H1 (cell line): ENCODE results near the gene RABEP2. TPM values are rescaled to one million over a fixed set of nuclear protein-coding genes. Genes with fewer than 3 reads are reported as not detected.
A peak's percentile ranks its signal among the peaks of the same experiment; 100 is the strongest.

Source experiments
- CTCF ChIA-PET: fragments of 300-600 bp; sonication (Branson Sonifier 250); formaldehyde crosslinking; loops from one replicate; lab custom pipeline; 2021; ENCODE audit not compliant: partially characterized antibody; lab: Charles Lee
- POLR2A ChIA-PET: fragments of 300-600 bp; sonication (Branson Sonifier 250); formaldehyde crosslinking; loops from one replicate; lab custom pipeline; 2021; ENCODE audit warnings: inconsistent platforms; ENCODE audit not compliant: partially characterized antibody; lab: Charles Lee
- DNase-seq, 2 experiments: peaks; one replicate each; pipeline versions ENCODE4 v3.0.0 to v3.0.0-alpha.2; 2010 to 2022; ENCODE audit warnings: low spot score in 2 of 2, low read depth in 1 of 2, mixed read lengths in 1 of 2
- FAIRE-seq: peaks from 2 replicates; lab custom pipeline; 2011; peaks lifted over from hg19 to GRCh38; lab: Jason Lieb, UNC
- H2AFZ ChIP-seq: 2 replicates; pipeline ENCODE4 v1.8.1; 2012; ENCODE audit warnings: low read length, inconsistent platforms
- H2AK5ac ChIP-seq: 2 replicates; pipeline ENCODE4 v1.6.1; 2013; ENCODE audit warnings: low read depth, low read length
- H2BK120ac ChIP-seq: replicated peaks from 2 replicates; pipeline ENCODE3; 2013; ENCODE audit warnings: low read depth, low read length, inconsistent platforms
- H2BK12ac ChIP-seq: 2 replicates; pipeline ENCODE4 v1.6.1; 2013; ENCODE audit warnings: low read depth, low read length
- H2BK15ac ChIP-seq: 2 replicates; pipeline ENCODE4 v1.6.1; 2013; ENCODE audit warnings: low read length
- H2BK20ac ChIP-seq: 2 replicates; pipeline ENCODE4 v1.6.1; 2013; ENCODE audit warnings: low read length
- H2BK5ac ChIP-seq: 2 replicates; pipeline ENCODE4 v1.6.1; 2013; ENCODE audit warnings: low read depth, low read length
- H3K14ac ChIP-seq: 2 replicates; pipeline ENCODE4 v1.6.1; 2013; ENCODE audit warnings: inconsistent platforms; ENCODE audit not compliant: insufficient read length
- H3K18ac ChIP-seq: 2 replicates; pipeline ENCODE4 v1.6.1; 2013; ENCODE audit warnings: low read length; ENCODE audit errors: extremely low read depth
- H3K23ac ChIP-seq: 2 replicates; pipeline ENCODE4 v1.6.1; 2013; ENCODE audit warnings: inconsistent platforms; ENCODE audit not compliant: insufficient read length
- H3K23me2 ChIP-seq: 2 replicates; pipeline ENCODE4 v1.6.1; 2013; ENCODE audit warnings: low read depth, low read length
- H3K27ac ChIP-seq: 2 replicates; pipeline ENCODE4 v1.6.1; 2011; ENCODE audit warnings: low read depth, low read length, inconsistent platforms
- H3K27me3 ChIP-seq, 4 experiments: replicated peaks in 1 of 4; 1 replicate in 1 of 4; 2 replicates in 3 of 4; pipeline versions ENCODE4 v1.6.1 to v1.8.1; 2011 to 2013; ENCODE audit warnings: low read length in 3 of 4, mild to moderate bottlenecking in 3 of 4, inconsistent platforms in 2 of 4, mixed read lengths in 2 of 4, moderate library complexity in 1 of 4; ENCODE audit not compliant: control insufficient read depth in 3 of 4, insufficient read depth in 3 of 4; ENCODE audit errors: extremely low read depth in 1 of 4
- H3K36me3 ChIP-seq, 4 experiments: 2 replicates each; pipeline versions ENCODE4 v1.6.1 to v1.8.1; 2011 to 2013; ENCODE audit warnings: mild to moderate bottlenecking in 4 of 4, low read length in 3 of 4, moderate library complexity in 2 of 4, control low read depth in 1 of 4, inconsistent platforms in 1 of 4; ENCODE audit not compliant: insufficient read depth in 4 of 4, control insufficient read depth in 2 of 4
- H3K4ac ChIP-seq: replicated peaks from 2 replicates; pipeline ENCODE3; 2013; ENCODE audit warnings: low read length, low read depth, mixed read lengths, inconsistent platforms; ENCODE audit not compliant: insufficient read length
- H3K4me1 ChIP-seq, 4 experiments: replicated peaks in 1 of 4; 1 replicate in 1 of 4; 2 replicates in 3 of 4; pipeline versions ENCODE4 v1.6.1 to v1.8.1; 2011 to 2013; ENCODE audit warnings: low read length in 3 of 4, inconsistent platforms in 2 of 4, mixed read lengths in 1 of 4; ENCODE audit not compliant: insufficient read depth in 4 of 4, control insufficient read depth in 3 of 4
- H3K4me2 ChIP-seq, 2 experiments: 2 replicates each; pipeline versions ENCODE4 v1.6.1 to v1.8.1; 2011 to 2013; ENCODE audit warnings: low read depth in 2 of 2, low read length in 2 of 2, control low read depth in 1 of 2, inconsistent platforms in 1 of 2, mild to moderate bottlenecking in 1 of 2; ENCODE audit not compliant: insufficient read depth in 1 of 2
- H3K4me3 ChIP-seq, 4 experiments: fragments of 200-600, 300-600 bp in 1 of 4; sonication (generic), shearing (Covaris generic), sonication (Bioruptor Twin) in 1 of 4; 2 replicates each; pipeline versions ENCODE4 v1.5.1 to v1.8.1; 2011 to 2016; ENCODE audit warnings: low read length in 4 of 4, low read depth in 3 of 4, control low read depth in 2 of 4, inconsistent platforms in 2 of 4, mild to moderate bottlenecking in 2 of 4, mixed read lengths in 1 of 4, moderate library complexity in 1 of 4; ENCODE audit not compliant: insufficient read depth in 2 of 4; ENCODE audit errors: extremely low read depth in 1 of 4
- H3K56ac ChIP-seq: replicated peaks from 2 replicates; pipeline ENCODE3; 2013; ENCODE audit warnings: low read depth, mild to moderate bottlenecking, mixed read lengths, low read length, inconsistent platforms; ENCODE audit not compliant: insufficient read length
- H3K79me1 ChIP-seq: 2 replicates; pipeline ENCODE4 v1.6.1; 2013; ENCODE audit warnings: low read depth, low read length, control low read depth
- H3K79me2 ChIP-seq, 2 experiments: 2 replicates each; pipeline versions ENCODE4 v1.6.1 to v1.8.1; 2012 to 2013; ENCODE audit warnings: low read length in 2 of 2, mild to moderate bottlenecking in 2 of 2, inconsistent platforms in 1 of 2; ENCODE audit not compliant: insufficient read depth in 2 of 2, control insufficient read depth in 1 of 2
- H3K9ac ChIP-seq, 4 experiments: replicated peaks in 1 of 4; 1 replicate in 1 of 4; 2 replicates in 3 of 4; pipeline versions ENCODE4 v1.6.1 to v1.8.1; 2011 to 2013; ENCODE audit warnings: low read depth in 3 of 4, low read length in 3 of 4, control low read depth in 2 of 4, mild to moderate bottlenecking in 2 of 4, moderate library complexity in 2 of 4, inconsistent platforms in 1 of 4; ENCODE audit errors: extremely low read depth in 1 of 4
- H3K9me3 ChIP-seq, 2 experiments: 2 replicates each; pipeline versions ENCODE4 v1.6.1 to v1.8.1; 2012 to 2013; ENCODE audit warnings: mild to moderate bottlenecking in 2 of 2, moderate library complexity in 2 of 2, control low read depth in 1 of 2, inconsistent platforms in 1 of 2, low read depth in 1 of 2, low read length in 1 of 2, mixed read lengths in 1 of 2; ENCODE audit not compliant: insufficient read depth in 2 of 2
- H4K20me1 ChIP-seq, 2 experiments: replicated peaks in 1 of 2; 2 replicates each; pipeline versions ENCODE3 to v1.8.1; 2011 to 2013; ENCODE audit warnings: inconsistent platforms in 2 of 2, low read length in 2 of 2, mild to moderate bottlenecking in 1 of 2; ENCODE audit not compliant: insufficient read depth in 2 of 2, control insufficient read depth in 1 of 2
- H4K5ac ChIP-seq: 2 replicates; pipeline ENCODE4 v1.6.1; 2013; ENCODE audit warnings: low read length, low read depth, mixed read lengths, inconsistent platforms; ENCODE audit not compliant: insufficient read length
- H4K8ac ChIP-seq: 2 replicates; pipeline ENCODE4 v1.8.0; 2013; ENCODE audit warnings: mild to moderate bottlenecking, moderate library complexity, low read length, inconsistent platforms; ENCODE audit not compliant: insufficient read depth; ENCODE audit errors: extremely low read depth
- H4K91ac ChIP-seq: replicated peaks from 2 replicates; pipeline ENCODE3; 2013; ENCODE audit warnings: low read length, mixed read lengths, inconsistent platforms; ENCODE audit not compliant: insufficient read length
- ATF2 ChIP-seq: IDR thresholded peaks from 2 replicates; pipeline ENCODE4 v1.6.1; 2012; ENCODE audit warnings: low read length, inconsistent platforms
- FOSL1 ChIP-seq: IDR thresholded peaks from 2 replicates; pipeline ENCODE4 v1.6.1; 2011; ENCODE audit warnings: mild to moderate bottlenecking, low read depth, low read length, moderate library complexity; ENCODE audit not compliant: insufficient read depth
- KDM1A ChIP-seq: fragments of 200-600, 300-600 bp; sonication (generic); IDR thresholded peaks from 2 replicates; pipeline ENCODE4 v1.7.1; 2016; ENCODE audit warnings: mild to moderate bottlenecking, low read length, borderline replicate concordance
- TAF7 ChIP-seq: optimal IDR thresholded peaks from 2 replicates; pipeline ENCODE3; 2011; ENCODE audit warnings: low read depth, mild to moderate bottlenecking, inconsistent platforms, low read length, moderate library complexity, borderline replicate concordance
- WGBS, 2 experiments: shearing (Covaris generic) in 1 of 2; methylation state at CpG; one replicate each; pipeline versions ENCODE4 v1.1.6 to v1.1.7; 2013 to 2015; ENCODE audit warnings: low lambda C conversion rate in 2 of 2, mixed read lengths in 2 of 2, inconsistent platforms in 1 of 2, low coverage in 1 of 2, missing lambda C conversion rate in 1 of 2; ENCODE audit not compliant: insufficient replicate concordance in 2 of 2, insufficient coverage in 1 of 2, insufficient read length in 1 of 2; ENCODE audit errors: extremely low coverage in 1 of 2, missing lambda C conversion rate in 1 of 2; 5-methylcytosine and 5-hydroxymethylcytosine counted together
- polyA plus RNA-seq, 7 experiments: library from polyadenylated mRNA; depleted of rRNA in 3 of 7; stranded (reverse) in 5 of 7; unstranded in 2 of 7; fragments of >200 nt in 5 of 7; fragments of 200-250 nt in 2 of 7; gene quantifications; 1 replicate in 5 of 7; 2 replicates in 1 of 7; 4 replicates in 1 of 7; pipeline versions ENCODE4 v1.2.1 to v1.2.3, GENCODE V29; 2011 to 2013; ENCODE audit warnings: missing spikeins in 2 of 7, mixed read lengths in 2 of 7
- total RNA-seq: library from RNA; stranded (reverse); fragmentation: NEBNext Ultra II Directional; extraction: Animal tissue kit (Norgen Biotek cat#: 25700); gene quantifications from 2 replicates; pipeline ENCODE4 v1.2.1, GENCODE V29; 2021

RABEP2 gene
- total and polyA plus RNA-seq, 2 of the 8 experiments (the other 6 are each of a cell fraction or from before 2014, with no cell fraction given) = 10.4 to 14.9 TPM

GRCh38 chr16:28904828-28905227 lies 20.2 kb downstream of the RABEP2 start:
- Histone ChIP-seq H4K5ac (no peak overlapping the region), H4K20me1 (peaks cover 0 to 3% of the 10 kb centered on the region in 2 experiments), H3K4me2 (no peak overlapping the region), H2AFZ (no peak overlapping the region), H3K4ac (no peak overlapping the region), H2BK20ac (no peak overlapping the region), H3K9ac (no peak overlapping the region; a peak in 1 of 7 replicates), H2BK15ac (no peak overlapping the region), H4K8ac (peak overlapping the region; percentile 35), H3K23me2 (no peaks in the 10 kb centered on the region), H2BK120ac (no peak overlapping the region), H3K27me3 (no peaks in the 10 kb centered on the region), H3K79me1 (no peaks in the 10 kb centered on the region), H3K56ac (no peak overlapping the region), H3K79me2 (no peaks in the 10 kb centered on the region), H2AK5ac (no peak overlapping the region), H2BK5ac (no peak overlapping the region), H4K91ac (no peak overlapping the region), H3K4me1 (no peaks in the 10 kb centered on the region; a peak in 1 of 7 replicates), H3K4me3 (no peak overlapping the region), H3K18ac (no peak overlapping the region), H3K14ac (no peak overlapping the region), H3K27ac (no peak overlapping the region), H2BK12ac (no peak overlapping the region), H3K9me3 (no peaks in the 10 kb centered on the region), H3K23ac (no peak overlapping the region), H3K36me3 (no peaks in the 10 kb centered on the region; a peak in 2 of 8 replicates)
- DNase-seq (no peak), FAIRE-seq (no peak)
- TF ChIP-seq FOSL1 (no peak), TAF7 (no peak), ATF2 (no peak), KDM1A (no peak)
- ChIA-PET POLR2A (interaction anchor here (1.0 to 2.1 kb wide), 7 partner anchors 9 to 41 kb away, joined by 3 to 7 read pairs (median 3); partner anchors contain the start of gene SH2B1), CTCF (interaction anchor here (0.6 to 2.7 kb wide), 8 partner anchors 16 to 75 kb away, joined by 3 to 8 read pairs (median 3); no protein-coding TSS in a partner anchor)
- WGBS, 2 experiments = 90% methylated on average over 9 of the region's 16 CpGs; no CpG with 5 or more reads in 1 of the 2 experiments
